ENCODE data around the gene NETO2. TPM values are rescaled to one million over a fixed set of nuclear protein-coding genes. Genes with fewer than 3 reads are reported as not detected.

NETO2 gene
- total and polyA plus RNA-seq, 2 of the 13 experiments (the other 11 are each of a cell fraction or from before 2014, with no cell fraction given) = 8.2 to 13.5 TPM

GRCh38 chr16:47141773-47142485 lies 1.8 kb downstream of the NETO2 start (continued):
- TF ChIP-seq, protein P1, sequence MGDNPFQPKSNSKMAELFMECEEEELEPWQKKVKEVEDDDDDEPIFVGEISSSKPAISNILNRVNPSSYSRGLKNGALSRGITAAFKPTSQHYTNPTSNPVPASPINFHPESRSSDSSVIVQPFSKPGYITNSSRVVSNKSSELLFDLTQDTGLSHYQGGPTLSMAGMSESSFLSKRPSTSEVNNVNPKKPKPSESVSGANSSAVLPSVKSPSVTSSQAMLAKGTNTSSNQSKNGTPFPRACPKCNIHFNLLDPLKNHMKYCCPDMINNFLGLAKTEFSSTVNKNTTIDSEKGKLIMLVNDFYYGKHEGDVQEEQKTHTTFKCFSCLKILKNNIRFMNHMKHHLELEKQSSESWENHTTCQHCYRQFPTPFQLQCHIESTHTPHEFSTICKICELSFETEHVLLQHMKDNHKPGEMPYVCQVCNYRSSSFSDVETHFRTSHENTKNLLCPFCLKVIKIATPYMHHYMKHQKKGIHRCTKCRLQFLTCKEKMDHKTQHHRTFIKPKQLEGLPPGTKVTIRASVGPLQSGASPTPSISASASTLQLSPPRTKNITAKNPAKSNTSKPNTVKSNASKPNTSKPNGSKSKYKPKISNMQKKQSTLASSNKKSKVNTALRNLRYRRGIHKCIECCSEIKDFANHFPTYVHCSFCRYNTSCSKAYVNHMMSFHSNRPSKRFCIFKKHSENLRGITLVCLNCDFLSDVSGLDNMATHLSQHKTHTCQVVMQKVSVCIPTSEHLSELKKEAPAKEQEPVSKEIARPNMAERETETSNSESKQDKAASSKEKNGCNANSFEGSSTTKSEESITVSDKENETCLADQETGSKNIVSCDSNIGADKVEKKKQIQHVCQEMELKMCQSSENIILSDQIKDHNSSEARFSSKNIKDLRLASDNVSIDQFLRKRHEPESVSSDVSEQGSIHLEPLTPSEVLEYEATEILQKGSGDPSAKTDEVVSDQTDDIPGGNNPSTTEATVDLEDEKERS (CRISPR knock-in tag; IDR thresholded peaks at IDR 0.05) = no peak
- TF ChIP-seq HOMEZ (CRISPR knock-in tag; IDR thresholded peaks at IDR 0.05; ENCODE audit: low read depth) = peak; percentile 70; the same call in 1 of the 2 replicates
- TF ChIP-seq, protein P2, sequence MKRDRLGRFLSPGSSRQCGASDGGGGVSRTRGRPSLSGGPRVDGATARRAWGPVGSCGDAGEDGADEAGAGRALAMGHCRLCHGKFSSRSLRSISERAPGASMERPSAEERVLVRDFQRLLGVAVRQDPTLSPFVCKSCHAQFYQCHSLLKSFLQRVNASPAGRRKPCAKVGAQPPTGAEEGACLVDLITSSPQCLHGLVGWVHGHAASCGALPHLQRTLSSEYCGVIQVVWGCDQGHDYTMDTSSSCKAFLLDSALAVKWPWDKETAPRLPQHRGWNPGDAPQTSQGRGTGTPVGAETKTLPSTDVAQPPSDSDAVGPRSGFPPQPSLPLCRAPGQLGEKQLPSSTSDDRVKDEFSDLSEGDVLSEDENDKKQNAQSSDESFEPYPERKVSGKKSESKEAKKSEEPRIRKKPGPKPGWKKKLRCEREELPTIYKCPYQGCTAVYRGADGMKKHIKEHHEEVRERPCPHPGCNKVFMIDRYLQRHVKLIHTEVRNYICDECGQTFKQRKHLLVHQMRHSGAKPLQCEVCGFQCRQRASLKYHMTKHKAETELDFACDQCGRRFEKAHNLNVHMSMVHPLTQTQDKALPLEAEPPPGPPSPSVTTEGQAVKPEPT (CRISPR knock-in tag; IDR thresholded peaks at IDR 0.05; ENCODE audit: low read depth) = no peak
- peak; percentile 51 for TF ChIP-seq FOSL2 (CRISPR knock-in tag; IDR thresholded peaks at IDR 0.05)
- TF ChIP-seq ZNF567 (CRISPR knock-in tag; IDR thresholded peaks at IDR 0.05; ENCODE audit: borderline replicate concordance) = no peak
- TF ChIP-seq, protein P3, sequence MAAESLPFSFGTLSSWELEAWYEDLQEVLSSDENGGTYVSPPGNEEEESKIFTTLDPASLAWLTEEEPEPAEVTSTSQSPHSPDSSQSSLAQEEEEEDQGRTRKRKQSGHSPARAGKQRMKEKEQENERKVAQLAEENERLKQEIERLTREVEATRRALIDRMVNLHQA (CRISPR knock-in tag; IDR thresholded peaks at IDR 0.05) = no peak
- TF ChIP-seq ZNF496 (CRISPR knock-in tag; IDR thresholded peaks at IDR 0.05; ENCODE audit: insufficient replicate concordance) = no peak
- no peak for TF ChIP-seq ZNF234 (CRISPR knock-in tag; conservative IDR thresholded peaks at IDR 0.05)
- no peak for TF ChIP-seq GATA4 (IDR thresholded peaks at IDR 0.05; ENCODE audit: borderline replicate concordance, low read depth)
- TF ChIP-seq SAFB2 (CRISPR knock-in tag; IDR thresholded peaks at IDR 0.05; ENCODE audit: borderline replicate concordance, low read depth) = peak; percentile 27; the same call in 1 of the 2 replicates
- TF ChIP-seq REL (CRISPR knock-in tag; conservative IDR thresholded peaks at IDR 0.05) = no peak
- TF ChIP-seq ZKSCAN8 (CRISPR knock-in tag; IDR thresholded peaks at IDR 0.05; ENCODE audit: borderline replicate concordance) = 0 out of 2 replicates have a peak, but pooled peaks have one; percentile 28
- TF ChIP-seq, protein P4, sequence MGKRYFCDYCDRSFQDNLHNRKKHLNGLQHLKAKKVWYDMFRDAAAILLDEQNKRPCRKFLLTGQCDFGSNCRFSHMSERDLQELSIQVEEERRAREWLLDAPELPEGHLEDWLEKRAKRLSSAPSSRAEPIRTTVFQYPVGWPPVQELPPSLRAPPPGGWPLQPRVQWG (CRISPR knock-in tag; IDR thresholded peaks at IDR 0.05; ENCODE audit: borderline replicate concordance, low read depth) = no peak
- no peak for TF ChIP-seq ZNF7 (CRISPR knock-in tag; IDR thresholded peaks at IDR 0.05)
- no peak for TF ChIP-seq FOXJ3 (CRISPR knock-in tag; IDR thresholded peaks at IDR 0.05; ENCODE audit: borderline replicate concordance)
- TF ChIP-seq HNRNPUL1 (IDR thresholded peaks at IDR 0.05; ENCODE audit: low read depth, low read length) = no peak
- TF ChIP-seq ZNF460 (CRISPR knock-in tag; IDR thresholded peaks at IDR 0.05; ENCODE audit: borderline replicate concordance) = no peak
- no peak for TF ChIP-seq KAT7 (CRISPR knock-in tag; IDR thresholded peaks at IDR 0.05; ENCODE audit: borderline replicate concordance)
- no peak for TF ChIP-seq ZNF775 (CRISPR knock-in tag; IDR thresholded peaks at IDR 0.05; ENCODE audit: borderline replicate concordance)
- no peak for TF ChIP-seq ATF5 (CRISPR knock-in tag; IDR thresholded peaks at IDR 0.05; ENCODE audit: low read depth)
- no peak for TF ChIP-seq STAT5B (CRISPR knock-in tag; IDR thresholded peaks at IDR 0.05)
- no peak for TF ChIP-seq ZNF230 (CRISPR knock-in tag; IDR thresholded peaks at IDR 0.05)

All from HepG2 (cell line).